Stimulated activated CD4-positive, alpha-beta T cell treated with anti-CD3 and anti-CD28 coated beads, Interleukin-4, amount 100 ng/mL, for 1 hour (primary cell): ENCODE measurements around the gene SSB.
"Not testable (repeated sequence)": the region's sequence is repeated elsewhere in the genome, so short reads cannot be mapped to it uniquely, and the experiment has no call there.

Source experiments
- DNase-seq: peaks from one replicate; pipeline ENCODE4 v3.0.0-alpha.2; 2020

Gene SSB

GRCh38 chr2:169838743-169839489 lies 40.2 kb downstream of the SSB start:
- DNase-seq = no peak

- no peak for DNase-seq
These were observed 41.5 kb downstream of the SSB start for GRCh38 chr2:169839954-169840746.

GRCh38 chr2:169840747-169841142 lies 42.1 kb downstream of the SSB start:
- no peak for DNase-seq

DNA sequence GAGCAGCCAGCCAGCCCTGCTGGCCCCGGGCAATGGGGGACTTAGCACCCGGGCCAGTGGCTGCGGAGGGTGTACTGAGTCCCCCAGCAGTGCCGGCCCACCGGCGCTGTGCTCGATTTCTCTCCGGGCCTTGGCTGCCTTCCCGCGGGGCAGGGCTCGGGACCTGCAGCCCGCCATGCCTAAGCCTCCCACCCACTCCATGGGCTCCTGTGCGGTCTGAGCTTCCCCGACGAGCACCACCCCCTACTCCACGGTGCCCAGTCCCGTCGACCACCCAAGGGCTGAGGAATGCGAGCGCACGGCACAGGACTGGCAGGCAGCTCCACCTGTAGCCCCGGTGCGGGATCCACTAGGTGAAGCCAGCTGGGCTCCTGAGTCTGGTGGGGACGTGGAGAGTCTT lies 43.0 kb downstream of the SSB start:
- not testable (repeated sequence) for DNase-seq

- no peak for DNase-seq
These were observed 46.3 kb downstream of the SSB start for GRCh38 chr2:169845016-169845415.

DNA sequence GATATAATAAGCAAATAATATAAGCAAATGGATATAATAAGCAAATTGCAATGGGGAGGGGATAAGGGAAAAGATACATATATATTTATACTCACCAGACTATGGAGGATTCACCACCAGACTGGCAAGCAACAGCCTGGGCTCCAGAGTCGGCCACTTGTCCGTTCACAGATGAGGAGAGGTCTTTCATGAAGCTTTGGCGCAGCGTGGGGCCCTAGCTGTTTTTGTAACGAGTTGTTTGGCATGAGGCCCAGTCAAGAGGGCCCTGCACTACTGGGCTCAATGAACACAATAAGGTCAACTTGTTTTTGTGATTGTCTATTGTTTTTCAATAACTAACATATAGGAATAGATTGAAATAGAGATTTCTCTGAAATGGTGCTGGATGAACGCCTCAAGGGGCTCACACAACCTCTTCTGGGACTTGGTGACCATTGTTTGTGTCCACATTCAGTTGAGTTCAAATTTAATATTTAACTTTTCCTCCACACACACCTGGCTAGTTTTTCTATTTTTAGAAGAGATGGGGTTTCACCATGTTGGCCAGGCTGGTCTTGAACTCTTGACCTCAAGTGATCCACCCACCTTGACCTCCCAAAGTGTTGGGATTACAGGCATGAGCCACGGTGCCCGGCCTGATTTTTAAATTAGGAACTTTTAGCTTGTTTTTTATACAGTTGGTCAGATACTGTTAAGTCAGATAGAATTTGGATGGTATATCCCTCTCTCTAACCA lies 50.5 kb downstream of the SSB start:
- DNase-seq = not testable (repeated sequence)

GRCh38 chr2:169849710-169850109 lies 51.0 kb downstream of the SSB start:
- DNase-seq = no peak

- no peak for DNase-seq
These were observed 54.5 kb downstream of the SSB start for GRCh38 chr2:169853041-169853668.

DNA sequence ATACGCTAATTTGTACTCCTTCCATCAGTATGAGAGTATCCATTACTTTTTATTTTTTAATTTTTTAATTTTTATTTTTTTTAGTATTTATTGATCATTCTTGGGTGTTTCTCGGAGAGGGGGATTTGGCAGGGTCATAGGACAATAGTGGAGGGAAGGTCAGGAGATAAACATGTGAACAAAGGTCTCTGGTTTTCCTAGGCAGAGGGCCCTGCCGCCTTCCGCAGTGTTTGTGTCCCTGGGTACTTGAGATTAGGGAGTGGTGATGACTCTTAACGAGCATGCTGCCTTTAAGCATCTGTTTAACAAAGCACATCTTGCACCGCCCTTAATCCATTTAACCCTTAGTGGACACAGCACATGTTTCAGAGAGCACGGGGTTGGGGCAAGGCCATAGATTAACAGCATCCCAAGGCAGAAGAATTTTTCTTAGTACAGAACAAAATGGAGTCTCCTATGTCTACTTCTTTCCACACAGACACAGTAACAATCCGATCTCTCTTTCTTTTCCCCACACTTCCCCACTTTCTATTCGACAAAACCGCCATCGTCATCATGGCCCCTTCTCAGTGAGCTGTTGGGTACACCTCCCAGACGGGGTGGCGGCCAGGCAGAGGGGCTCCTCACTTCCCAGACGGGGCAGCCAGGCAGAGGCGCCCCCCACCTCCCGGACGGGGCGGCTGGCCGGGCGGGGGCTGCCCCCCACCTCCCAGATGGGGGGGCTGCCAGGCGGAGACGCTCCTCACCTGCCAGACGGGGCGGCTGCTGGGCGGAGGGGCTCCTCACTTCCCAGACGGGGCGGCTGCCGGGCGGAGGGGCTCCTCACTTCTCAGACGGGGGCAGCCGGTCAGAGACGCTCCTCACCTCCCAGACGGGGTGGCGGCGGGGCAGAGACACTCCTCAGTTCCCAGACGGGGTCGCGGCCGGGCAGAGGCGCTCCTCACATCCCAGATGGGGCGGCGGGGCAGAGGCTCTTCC lies 56.9 kb downstream of the SSB start:
- not testable (repeated sequence) for DNase-seq

- DNase-seq = no peak
These were observed 60.8 kb downstream of the SSB start for GRCh38 chr2:169859423-169859822.

GRCh38 chr2:169860149-169860548 lies 61.5 kb downstream of the SSB start:
- no peak for DNase-seq
